HG02970 (cell line): Measurements from ENCODE around the gene VWA8.
"Not testable (repeated sequence)": the region's sequence is repeated elsewhere in the genome, so short reads cannot be mapped to it uniquely, and the experiment has no call there.

Experiments
- ATAC-seq: cut with Tn5 transposase; IDR thresholded peaks from one replicate; pipeline ENCODE4 v1.9.1; 2021; ENCODE audit warnings: mild to moderate bottlenecking, moderate library complexity, moderate number of reproducible peaks; ENCODE audit not compliant: unreplicated experiment, low FRiP score

VWA8 gene

DNA sequence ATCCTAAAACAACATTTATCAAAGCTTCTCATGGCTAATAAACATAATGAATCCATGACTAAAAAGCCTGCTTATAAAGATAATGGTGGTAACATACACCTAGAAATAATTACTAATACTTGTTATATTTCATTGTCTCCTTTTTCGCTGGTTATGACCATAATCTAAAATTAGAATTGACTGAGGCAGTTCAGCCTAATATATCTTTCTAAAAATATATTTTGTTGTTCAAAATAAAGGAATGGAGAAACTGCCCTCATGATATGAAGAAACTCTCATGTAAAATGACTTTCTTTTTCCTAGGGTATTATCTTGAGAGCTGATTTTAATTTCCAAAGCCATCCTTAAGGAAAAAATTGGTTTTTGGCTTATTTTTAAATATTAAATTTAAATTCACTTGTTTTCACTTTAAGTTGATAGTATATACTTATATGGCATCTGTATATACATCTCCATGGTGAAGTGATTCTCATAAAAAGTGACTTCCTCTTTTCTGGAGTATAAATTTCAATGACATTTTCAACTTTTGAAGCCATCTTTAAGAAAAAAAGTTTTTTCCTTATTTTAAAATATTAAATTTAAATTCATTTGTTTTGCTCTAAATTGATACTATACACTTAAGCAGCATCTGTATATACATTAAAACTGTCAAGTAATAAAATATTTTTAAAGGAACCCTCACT is 204.6 kb downstream of the VWA8 start:
- ATAC-seq, result no peak

DNA sequence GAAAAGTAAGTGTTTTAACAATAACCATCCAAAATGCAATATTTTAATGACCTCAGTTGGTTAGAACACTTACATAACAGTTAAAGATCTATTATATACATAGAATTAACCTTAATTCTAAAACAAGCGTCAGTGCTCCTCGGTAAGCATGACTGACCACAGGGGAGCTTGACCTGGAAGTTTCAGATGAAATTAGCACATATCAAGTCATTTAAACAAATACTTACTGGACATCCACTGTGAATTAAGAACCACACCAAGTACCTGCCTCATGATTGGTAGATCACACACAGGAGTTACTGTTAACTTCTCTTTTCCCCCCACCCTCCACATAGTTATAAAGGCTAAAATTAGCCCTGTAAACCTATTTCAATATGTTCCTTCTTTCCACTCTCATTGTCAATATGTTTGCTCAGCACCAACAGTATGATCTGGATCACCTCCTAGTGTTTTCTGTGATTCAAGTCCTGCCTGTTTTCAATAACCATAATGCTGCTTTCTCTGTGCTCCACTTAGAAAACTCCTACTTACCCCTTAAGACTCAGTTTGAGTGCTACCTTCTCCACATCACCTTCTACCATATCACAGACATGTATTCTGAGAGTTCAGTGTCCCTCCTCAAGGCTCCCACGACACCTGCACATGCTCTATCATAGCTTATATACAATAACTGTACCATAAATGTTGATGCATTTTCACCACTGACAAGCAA is 209.0 kb downstream of the VWA8 start:
- no peak for ATAC-seq

GRCh38 chr13:41751277-41751676 is 209.6 kb downstream of the VWA8 start:
- ATAC-seq, result no peak

DNA sequence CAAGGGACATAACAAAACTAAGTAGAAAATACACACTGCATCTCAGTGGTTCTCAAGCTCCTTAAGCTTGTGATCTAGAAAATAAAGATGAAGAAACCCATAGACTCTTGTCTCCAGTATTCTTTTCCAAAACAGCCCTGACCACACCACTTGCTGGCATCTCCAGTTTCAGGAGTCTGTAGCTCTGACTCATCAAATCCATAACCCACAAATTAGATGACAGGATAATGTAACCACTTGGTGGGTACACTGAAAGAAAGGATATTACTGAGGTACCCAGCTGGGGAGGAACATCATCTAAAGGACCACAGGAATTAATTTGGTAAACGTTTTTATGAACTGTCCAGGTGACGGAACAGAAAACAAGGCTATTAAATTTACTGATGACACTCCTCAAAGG is 214.7 kb downstream of the VWA8 start:
- ATAC-seq, result no peak

- ATAC-seq, result not testable (repeated sequence)
Measured at GRCh38 chr13:41745496-41745895, 215.4 kb downstream of the VWA8 start.

DNA sequence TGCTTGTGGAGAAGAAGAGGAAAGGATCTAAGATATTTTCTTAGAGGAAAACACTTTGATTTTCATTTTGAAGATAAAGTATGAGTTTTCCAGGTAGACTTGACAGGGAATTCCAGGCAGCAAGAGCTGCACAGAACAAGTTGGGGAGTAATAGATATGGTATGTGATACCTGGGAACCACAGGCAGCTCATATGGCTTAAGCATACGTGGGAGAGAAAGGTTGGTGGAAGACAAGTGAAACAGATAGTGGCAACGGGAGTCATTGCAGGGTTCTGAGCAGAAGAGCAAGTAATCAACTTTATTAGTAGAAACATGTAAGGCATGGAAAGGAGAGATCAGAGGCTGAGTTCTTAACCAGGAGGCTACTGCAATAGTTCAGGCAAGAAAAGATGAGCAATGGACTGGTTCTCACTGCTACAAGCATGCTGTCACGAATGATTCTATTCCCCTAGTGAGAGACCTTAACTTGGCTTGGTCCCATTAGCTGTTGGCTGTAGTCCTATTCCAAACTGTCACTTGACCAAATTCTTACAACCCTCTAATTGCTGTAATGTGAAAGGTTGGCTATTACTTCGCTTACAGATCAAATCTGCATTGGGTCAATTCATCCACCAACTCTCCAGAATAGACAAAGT is 217.9 kb downstream of the VWA8 start:
- no peak for ATAC-seq

DNA sequence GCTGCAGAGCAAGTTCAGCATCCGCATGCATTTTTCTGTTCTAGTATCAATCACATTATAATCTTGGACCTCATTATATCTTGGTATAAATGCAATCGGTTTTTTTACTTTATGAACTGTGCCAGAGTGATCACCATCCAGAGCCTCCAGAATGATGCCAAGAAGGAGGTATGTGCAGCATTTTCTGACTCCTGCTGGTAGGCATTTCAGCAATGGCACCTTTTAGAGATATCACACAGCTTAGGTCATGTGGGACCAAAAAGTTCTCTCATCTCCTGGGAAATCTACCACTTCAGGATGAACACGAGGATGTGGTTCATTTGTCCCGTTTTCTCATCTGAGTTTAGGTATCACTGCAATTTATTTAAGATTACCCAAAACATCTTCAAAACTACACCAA is 220.4 kb downstream of the VWA8 start:
- ATAC-seq, result no peak

DNA sequence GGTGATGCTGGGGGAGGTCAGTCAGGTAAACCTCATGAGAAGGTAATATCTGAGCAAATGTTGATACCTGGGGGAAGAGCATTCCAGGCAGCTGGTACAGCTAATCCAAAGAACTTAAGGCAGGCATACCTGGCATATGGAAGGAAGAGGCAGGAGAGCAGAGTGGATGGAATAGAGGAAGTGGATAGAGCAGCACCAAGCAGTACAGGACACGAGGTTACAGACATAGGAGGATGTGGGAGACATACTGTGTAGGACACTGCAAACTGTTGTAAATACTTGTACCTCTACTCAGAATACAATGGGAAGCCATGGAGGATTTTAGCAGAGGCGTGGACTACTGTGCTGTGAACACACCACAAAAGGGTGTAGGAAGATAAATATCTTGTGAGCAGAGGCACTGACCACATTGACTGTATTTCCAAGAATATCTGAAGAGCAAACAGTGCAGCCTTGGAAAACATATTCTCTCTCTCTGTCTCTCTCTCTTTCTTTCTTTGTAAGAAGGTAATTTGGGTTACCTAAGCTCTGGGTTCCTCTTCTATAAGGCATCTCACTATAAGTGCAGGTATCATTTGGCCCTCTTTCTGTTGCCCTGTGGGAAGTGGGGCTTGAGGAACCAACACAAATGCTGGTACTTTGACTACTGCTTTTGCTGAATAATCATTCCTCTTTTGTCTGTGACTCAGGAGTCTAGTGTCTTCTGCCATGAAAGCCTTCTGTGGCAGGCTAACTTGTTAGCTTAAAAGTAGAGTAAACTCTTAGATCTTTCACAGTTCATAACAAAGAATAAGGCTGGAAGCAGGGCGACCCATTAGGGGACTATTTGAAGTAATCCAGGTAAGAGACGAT is 238.0 kb downstream of the VWA8 start:
- no peak for ATAC-seq

- no peak for ATAC-seq
Measured at GRCh38 chr13:41720839-41721561, 239.9 kb downstream of the VWA8 start.

GRCh38 chr13:41716236-41716635 is 244.7 kb downstream of the VWA8 start:
- ATAC-seq, result no peak

GRCh38 chr13:41713405-41713804 is 247.5 kb downstream of the VWA8 start:
- ATAC-seq, result no peak

DNA sequence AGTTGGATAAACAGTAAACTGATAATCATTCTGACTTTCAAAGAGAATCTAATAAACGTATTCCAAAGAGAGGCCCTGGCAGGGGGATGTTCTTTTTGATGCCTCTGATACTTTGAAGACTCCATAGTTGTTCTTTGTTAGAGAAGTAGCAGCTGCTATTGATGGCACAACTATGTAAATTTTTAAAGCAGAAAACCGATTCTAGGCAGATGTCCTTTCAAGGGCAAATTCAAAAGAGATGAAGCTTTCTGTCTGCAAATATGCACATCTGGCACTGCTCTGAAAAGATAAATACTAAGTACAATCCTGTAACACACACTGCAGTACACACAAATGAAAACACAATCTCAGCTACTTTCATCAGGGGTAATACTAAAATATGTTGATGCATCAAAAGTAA is 250.1 kb downstream of the VWA8 start:
- no peak for ATAC-seq

GRCh38 chr13:41709511-41709910 is 251.4 kb downstream of the VWA8 start:
- no peak for ATAC-seq

- no peak for ATAC-seq
Measured at GRCh38 chr13:41708713-41709112, 252.2 kb downstream of the VWA8 start.

- ATAC-seq, result no peak
Measured at GRCh38 chr13:41707194-41707821, 253.6 kb downstream of the VWA8 start.

DNA sequence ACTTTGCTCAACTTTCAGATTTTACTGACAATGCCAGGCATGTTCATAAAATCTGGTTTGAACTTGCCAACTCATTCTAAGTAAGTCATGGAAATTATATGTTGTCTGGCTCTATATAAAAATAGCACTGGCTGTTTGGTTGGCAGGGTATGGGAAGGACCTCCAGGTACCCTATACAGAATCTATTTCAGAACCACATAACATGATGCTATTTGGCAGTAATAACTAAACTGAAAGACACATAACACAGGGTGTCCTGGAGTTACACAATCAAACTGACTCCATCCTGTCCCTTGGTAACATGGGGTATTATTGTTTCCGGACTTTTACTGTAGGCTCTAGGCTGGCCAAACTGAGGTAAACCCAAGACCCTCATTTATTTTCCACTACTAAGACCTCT is 254.8 kb downstream of the VWA8 start:
- ATAC-seq, result no peak

- no peak for ATAC-seq
Measured at GRCh38 chr13:41702540-41702939, 258.4 kb downstream of the VWA8 start.

DNA sequence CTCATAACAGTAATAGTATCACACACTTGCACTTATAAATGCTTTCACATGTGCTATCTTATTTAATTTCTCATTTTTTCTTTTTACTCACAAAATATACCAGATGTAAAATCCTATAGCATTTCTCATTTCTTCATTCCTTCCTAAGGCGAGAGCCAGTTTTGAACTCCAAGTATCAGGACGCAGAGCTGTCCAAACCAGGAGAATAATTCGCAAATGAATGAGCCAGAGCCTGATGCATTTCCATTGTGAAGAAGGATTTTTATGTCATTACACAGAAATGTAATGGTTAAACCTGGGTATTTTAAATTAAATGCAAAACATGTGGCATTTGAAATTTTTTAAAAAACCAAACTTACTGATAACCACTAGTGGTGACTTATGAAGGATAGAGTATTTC is 259.2 kb downstream of the VWA8 start:
- ATAC-seq, result no peak

- ATAC-seq, result no peak
Measured at GRCh38 chr13:41700790-41701310, 260.1 kb downstream of the VWA8 start.

GRCh38 chr13:41699759-41700158 is 261.1 kb downstream of the VWA8 start:
- no peak for ATAC-seq
